Measurements from ENCODE around the gene GPANK1. TPM values are rescaled to one million over a fixed set of nuclear protein-coding genes. Genes with fewer than 3 reads are reported as not detected.
A peak's percentile ranks its signal among the peaks of the same experiment; 100 is the strongest.

The GPANK1 gene
- total and polyA plus RNA-seq, 9 of the 15 experiments (the other 6 are each of a cell fraction or from before 2014, with no cell fraction given): 32.2 to 111 (median 46.3) TPM

GRCh38 chr6:31677955-31678354, 13.2 kb upstream of the GPANK1 start (continued):
- TF ChIP-seq ZBTB34 (CRISPR knock-in tag; IDR thresholded peaks at IDR 0.05) (no peak), ZEB2 (IDR thresholded peaks at IDR 0.05) (0 out of 2 replicates have a peak, but pooled peaks have one; percentile 13), THRB (CRISPR knock-in tag; conservative IDR thresholded peaks at IDR 0.05) (no peak), SLC30A9 (CRISPR knock-in tag; IDR thresholded peaks at IDR 0.05) (no peak), TRIM24 (IDR thresholded peaks at IDR 0.05) (no peak), ESRRA (IDR thresholded peaks at IDR 0.05; ENCODE audit: borderline replicate concordance, low read depth) (0 out of 2 replicates have a peak, but pooled peaks have one; percentile 30), CUX1 (CRISPR knock-in tag; IDR thresholded peaks at IDR 0.05) (no peak), TEAD1 (CRISPR knock-in tag; IDR thresholded peaks at IDR 0.05) (peak in 1 of 2 experiments; percentile 55; a peak in 1 of 4 replicates), ZNF695 (CRISPR knock-in tag; IDR thresholded peaks at IDR 0.05) (0 out of 2 replicates have a peak, but pooled peaks have one; percentile 68), HDAC1 (IDR thresholded peaks at IDR 0.05) (peak in 1 of 2 experiments; percentile 33; a peak in 1 of 4 replicates), NFYB (IDR thresholded peaks at IDR 0.05; ENCODE audit: extremely low read depth, insufficient read length) (no peak), ZNF3 (CRISPR knock-in tag; IDR thresholded peaks at IDR 0.05) (no peak), CLOCK (CRISPR knock-in tag; IDR thresholded peaks at IDR 0.05; ENCODE audit: borderline replicate concordance) (no peak)
